ENCODE measurements around the gene NPEPL1.

The NPEPL1 gene

GRCh38 chr20:58660855-58661597 is 31.6 kb upstream of the NPEPL1 start:
- peak overlapping the region; percentile 6 for H3K9ac ChIP-seq (ENCODE audit: insufficient read length, low read depth)
- peaks cover 48% of the 10 kb centered on the region for H3K36me3 ChIP-seq (ENCODE audit: insufficient read depth, insufficient read length, low read length)
- peaks cover 2% of the 10 kb centered on the region for H3K4me1 ChIP-seq (ENCODE audit: insufficient read depth, insufficient read length)
- H3K4me3 ChIP-seq (ENCODE audit: insufficient read length, low read depth) = no peak overlapping the region
- H3K9me3 ChIP-seq (ENCODE audit: insufficient read depth, low read length) = no peaks in the 10 kb centered on the region
- no peaks in the 10 kb centered on the region for H3K27me3 ChIP-seq (ENCODE audit: insufficient read depth, insufficient read length)
- TF ChIP-seq YY1 (IDR thresholded peaks at IDR 0.05; ENCODE audit: insufficient read depth, insufficient read length) = no peak
- TF ChIP-seq SUZ12 (IDR thresholded peaks at IDR 0.05; ENCODE audit: extremely low read depth, insufficient read depth, insufficient read length) = no peak
- TF ChIP-seq ZNF274 (IDR thresholded peaks at IDR 0.05; ENCODE audit: low read depth, low read length) = no peak
- DNase-seq (ENCODE audit: low read depth, low spot score) = no peak

- Histone ChIP-seq H3K9me3 (ENCODE audit: insufficient read depth, low read length) (no peaks in the 10 kb centered on the region), H3K27me3 (ENCODE audit: insufficient read depth, insufficient read length) (no peaks in the 10 kb centered on the region), H3K4me1 (ENCODE audit: insufficient read depth, insufficient read length) (peaks cover 2% of the 10 kb centered on the region), H3K4me3 (ENCODE audit: insufficient read length, low read depth) (no peak overlapping the region), H3K9ac (ENCODE audit: insufficient read length, low read depth) (peak overlapping the region; percentile 6), H3K36me3 (ENCODE audit: insufficient read depth, insufficient read length, low read length) (peaks cover 52% of the 10 kb centered on the region)
- DNase-seq (ENCODE audit: low read depth, low spot score) = no peak
- no peak for TF ChIP-seq ZNF274 (IDR thresholded peaks at IDR 0.05; ENCODE audit: low read depth, low read length)
- TF ChIP-seq YY1 (IDR thresholded peaks at IDR 0.05; ENCODE audit: insufficient read depth, insufficient read length) = no peak
- no peak for TF ChIP-seq SUZ12 (IDR thresholded peaks at IDR 0.05; ENCODE audit: extremely low read depth, insufficient read depth, insufficient read length)
Measured at GRCh38 chr20:58661598-58662473, 30.8 kb upstream of the NPEPL1 start.

- no peaks in the 10 kb centered on the region for H3K9me3 ChIP-seq (ENCODE audit: insufficient read depth, low read length)
- no peak for DNase-seq (ENCODE audit: low read depth, low spot score)
- no peaks in the 10 kb centered on the region for H3K27me3 ChIP-seq (ENCODE audit: insufficient read depth, insufficient read length)
- H3K4me3 ChIP-seq (ENCODE audit: insufficient read length, low read depth) = no peak overlapping the region
- no peak overlapping the region for H3K9ac ChIP-seq (ENCODE audit: insufficient read length, low read depth)
- peaks cover 6% of the 10 kb centered on the region for H3K4me1 ChIP-seq (ENCODE audit: insufficient read depth, insufficient read length)
- TF ChIP-seq ZNF274 (IDR thresholded peaks at IDR 0.05; ENCODE audit: low read depth, low read length) = no peak
- TF ChIP-seq YY1 (IDR thresholded peaks at IDR 0.05; ENCODE audit: insufficient read depth, insufficient read length) = no peak
- no peak for TF ChIP-seq SUZ12 (IDR thresholded peaks at IDR 0.05; ENCODE audit: extremely low read depth, insufficient read depth, insufficient read length)
- peaks cover 66% of the 10 kb centered on the region for H3K36me3 ChIP-seq (ENCODE audit: insufficient read depth, insufficient read length, low read length)
Measured at GRCh38 chr20:58664331-58664730, 28.3 kb upstream of the NPEPL1 start.

DNA sequence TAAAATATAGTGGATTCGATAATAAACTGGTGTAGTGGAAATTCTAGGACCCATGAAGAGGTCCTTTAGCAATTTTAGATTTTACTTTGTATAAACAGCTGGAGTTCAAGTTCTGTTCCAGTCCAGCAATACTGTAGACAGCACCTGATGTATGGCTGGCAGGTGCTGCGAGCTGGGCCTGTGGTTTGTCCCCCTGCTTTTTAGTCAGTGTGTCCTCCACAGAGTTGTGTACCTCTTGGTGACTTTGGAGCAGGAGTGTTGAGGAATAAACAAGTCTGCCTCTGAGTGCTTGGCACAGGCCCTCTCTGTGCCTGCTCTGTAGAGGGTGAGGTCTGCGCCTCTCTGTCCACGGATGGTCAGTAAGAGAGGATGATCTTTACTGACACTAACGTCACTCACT is 27.7 kb upstream of the NPEPL1 start:
- Histone ChIP-seq H3K9me3 (ENCODE audit: insufficient read depth, low read length) (no peaks in the 10 kb centered on the region), H3K9ac (ENCODE audit: insufficient read length, low read depth) (no peak overlapping the region), H3K4me1 (ENCODE audit: insufficient read depth, insufficient read length) (peaks cover 6% of the 10 kb centered on the region), H3K27me3 (ENCODE audit: insufficient read depth, insufficient read length) (no peaks in the 10 kb centered on the region), H3K36me3 (ENCODE audit: insufficient read depth, insufficient read length, low read length) (peaks cover 66% of the 10 kb centered on the region), H3K4me3 (ENCODE audit: insufficient read length, low read depth) (no peak overlapping the region)
- TF ChIP-seq SUZ12 (IDR thresholded peaks at IDR 0.05; ENCODE audit: extremely low read depth, insufficient read depth, insufficient read length) = no peak
- TF ChIP-seq YY1 (IDR thresholded peaks at IDR 0.05; ENCODE audit: insufficient read depth, insufficient read length) = no peak
- TF ChIP-seq ZNF274 (IDR thresholded peaks at IDR 0.05; ENCODE audit: low read depth, low read length) = no peak
- DNase-seq (ENCODE audit: low read depth, low spot score) = no peak

DNA sequence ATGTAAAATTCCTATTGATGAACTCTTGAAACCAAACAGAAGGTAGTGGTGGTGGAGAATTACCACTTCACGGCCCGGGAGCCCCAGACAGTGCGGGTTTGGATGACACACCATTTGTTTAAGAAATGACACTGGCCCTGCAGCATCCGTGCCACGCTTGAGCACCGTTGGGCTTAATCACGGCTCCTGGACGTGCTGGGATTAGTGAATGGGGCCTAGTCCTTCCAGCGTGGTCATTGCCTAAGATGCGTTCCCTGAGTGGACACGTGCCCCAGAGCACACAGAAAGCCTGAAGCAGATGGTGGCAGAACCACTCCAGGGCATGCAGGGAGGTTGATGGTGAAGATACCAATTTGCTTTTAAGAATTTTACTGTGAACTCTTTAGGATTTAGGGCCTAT is 27.0 kb upstream of the NPEPL1 start:
- H3K4me3 ChIP-seq (ENCODE audit: insufficient read length, low read depth) = no peak overlapping the region
- no peaks in the 10 kb centered on the region for H3K27me3 ChIP-seq (ENCODE audit: insufficient read depth, insufficient read length)
- H3K9ac ChIP-seq (ENCODE audit: insufficient read length, low read depth) = no peak overlapping the region
- TF ChIP-seq ZNF274 (IDR thresholded peaks at IDR 0.05; ENCODE audit: low read depth, low read length) (no peak), SUZ12 (IDR thresholded peaks at IDR 0.05; ENCODE audit: extremely low read depth, insufficient read depth, insufficient read length) (no peak), YY1 (IDR thresholded peaks at IDR 0.05; ENCODE audit: insufficient read depth, insufficient read length) (no peak)
- H3K4me1 ChIP-seq (ENCODE audit: insufficient read depth, insufficient read length) = peaks cover 9% of the 10 kb centered on the region
- peaks cover 64% of the 10 kb centered on the region for H3K36me3 ChIP-seq (ENCODE audit: insufficient read depth, insufficient read length, low read length)
- no peaks in the 10 kb centered on the region for H3K9me3 ChIP-seq (ENCODE audit: insufficient read depth, low read length)
- DNase-seq (ENCODE audit: low read depth, low spot score) = no peak

DNA sequence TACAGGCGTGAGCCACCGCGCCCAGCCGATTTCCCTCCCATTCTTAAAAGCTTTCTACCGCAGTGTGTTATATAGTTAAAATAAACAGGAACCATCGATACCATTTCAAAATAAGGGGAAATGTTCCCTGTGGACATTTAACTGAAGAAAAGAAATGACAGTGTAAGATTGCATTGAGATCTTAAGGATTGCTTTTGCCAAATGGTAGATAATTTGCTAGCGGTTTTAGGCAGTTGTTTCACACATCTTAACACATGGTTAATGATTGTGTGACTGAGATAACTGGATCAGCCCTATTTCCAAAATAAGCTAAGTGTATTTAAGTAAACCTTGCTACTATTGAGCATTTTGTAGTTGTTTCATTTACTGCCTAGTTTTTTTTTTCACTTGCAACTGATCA is 25.9 kb upstream of the NPEPL1 start:
- H3K9ac ChIP-seq (ENCODE audit: insufficient read length, low read depth) = no peak overlapping the region
- H3K27me3 ChIP-seq (ENCODE audit: insufficient read depth, insufficient read length) = no peaks in the 10 kb centered on the region
- H3K9me3 ChIP-seq (ENCODE audit: insufficient read depth, low read length) = no peaks in the 10 kb centered on the region
- H3K4me3 ChIP-seq (ENCODE audit: insufficient read length, low read depth) = no peak overlapping the region
- no peak for DNase-seq (ENCODE audit: low read depth, low spot score)
- TF ChIP-seq SUZ12 (IDR thresholded peaks at IDR 0.05; ENCODE audit: extremely low read depth, insufficient read depth, insufficient read length) (no peak), ZNF274 (IDR thresholded peaks at IDR 0.05; ENCODE audit: low read depth, low read length) (no peak), YY1 (IDR thresholded peaks at IDR 0.05; ENCODE audit: insufficient read depth, insufficient read length) (no peak)
- H3K36me3 ChIP-seq (ENCODE audit: insufficient read depth, insufficient read length, low read length) = peaks cover 63% of the 10 kb centered on the region
- H3K4me1 ChIP-seq (ENCODE audit: insufficient read depth, insufficient read length) = peaks cover 11% of the 10 kb centered on the region

DNA sequence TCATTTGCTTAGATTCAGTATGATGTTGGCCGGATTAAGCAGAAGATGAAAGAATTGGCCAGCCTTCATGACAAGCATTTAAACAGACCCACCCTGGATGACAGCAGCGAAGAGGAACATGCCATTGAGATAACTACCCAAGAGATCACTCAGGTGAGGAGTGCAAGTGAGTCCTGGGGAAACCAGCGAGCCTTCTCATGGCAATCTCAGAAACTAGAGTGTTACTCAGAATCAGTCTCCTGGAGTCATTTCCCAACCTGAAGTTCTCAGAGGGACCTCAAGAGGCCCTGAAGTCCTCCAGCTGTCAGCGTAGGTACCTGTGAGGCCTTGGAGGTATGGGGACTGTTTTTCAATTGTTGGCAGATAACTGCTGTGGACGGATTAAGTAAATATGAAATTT is 24.6 kb upstream of the NPEPL1 start:
- H3K4me1 ChIP-seq (ENCODE audit: insufficient read depth, insufficient read length) = peaks cover 10% of the 10 kb centered on the region
- H3K4me3 ChIP-seq (ENCODE audit: insufficient read length, low read depth) = no peak overlapping the region
- peak overlapping the region; percentile 18 for H3K9ac ChIP-seq (ENCODE audit: insufficient read length, low read depth)
- no peak for TF ChIP-seq SUZ12 (IDR thresholded peaks at IDR 0.05; ENCODE audit: extremely low read depth, insufficient read depth, insufficient read length)
- TF ChIP-seq YY1 (IDR thresholded peaks at IDR 0.05; ENCODE audit: insufficient read depth, insufficient read length) = no peak
- no peak for TF ChIP-seq ZNF274 (IDR thresholded peaks at IDR 0.05; ENCODE audit: low read depth, low read length)
- H3K27me3 ChIP-seq (ENCODE audit: insufficient read depth, insufficient read length) = no peaks in the 10 kb centered on the region
- H3K36me3 ChIP-seq (ENCODE audit: insufficient read depth, insufficient read length, low read length) = peaks cover 66% of the 10 kb centered on the region
- H3K9me3 ChIP-seq (ENCODE audit: insufficient read depth, low read length) = no peaks in the 10 kb centered on the region
- no peak for DNase-seq (ENCODE audit: low read depth, low spot score)
